GM23338 (cell line): ENCODE results near the gene RPH3AL. TPM values are rescaled to one million over a fixed set of nuclear protein-coding genes. Genes with fewer than 3 reads are reported as not detected.

ENCODE experiments used
- ATAC-seq: fragments of 200-7000 bp; cut with Tn5 transposase; 3 replicates; pipeline ENCODE4 v1.9.1; 2020
- DNase-seq: peaks from one replicate; pipeline ENCODE4 v3.0.0-alpha.2; 2015; ENCODE audit warnings: low spot score
- H2AFZ ChIP-seq: fragments of 200-600 bp; sonication (generic); 2 replicates; pipeline ENCODE4 v1.8.0; 2016; ENCODE audit warnings: antibody characterized with exemption, mild to moderate bottlenecking, moderate library complexity
- H3F3A ChIP-seq: fragments of 200-600 bp; sonication (generic); replicated peaks from 2 replicates; pipeline ENCODE4 v1.8.0; 2017; ENCODE audit warnings: antibody characterized with exemption, mixed run types, low read depth
- H3K27ac ChIP-seq: fragments of 200-600 bp; sonication (generic); 2 replicates; pipeline ENCODE4 v1.6.1; 2016; ENCODE audit warnings: low read depth
- H3K27me3 ChIP-seq: fragments of 200-600 bp; sonication (generic); 2 replicates; pipeline ENCODE4 v1.8.0; 2016; ENCODE audit warnings: mild to moderate bottlenecking, mixed run types, moderate library complexity; ENCODE audit not compliant: insufficient read depth
- H3K36me3 ChIP-seq: fragments of 200-600 bp; sonication (generic); 2 replicates; pipeline ENCODE4 v1.8.0; 2016; ENCODE audit warnings: mild to moderate bottlenecking; ENCODE audit not compliant: insufficient read depth
- H3K4me1 ChIP-seq: fragments of 200-600 bp; sonication (generic); 2 replicates; pipeline ENCODE4 v1.8.0; 2016; ENCODE audit warnings: mild to moderate bottlenecking, moderate library complexity; ENCODE audit not compliant: insufficient read depth
- H3K4me2 ChIP-seq: fragments of 200-600 bp; sonication (generic); 2 replicates; pipeline ENCODE4 v1.7.1; 2017; ENCODE audit warnings: mixed run types
- H3K4me3 ChIP-seq: fragments of 200-600 bp; sonication (generic); 2 replicates; pipeline ENCODE4 v1.6.1; 2016; ENCODE audit warnings: mixed run types
- H3K79me2 ChIP-seq: fragments of 200-600 bp; sonication (generic); replicated peaks from 2 replicates; pipeline ENCODE4 v1.8.0; 2017; ENCODE audit warnings: mild to moderate bottlenecking; ENCODE audit not compliant: insufficient read depth
- H3K9me2 ChIP-seq: fragments of 200-600 bp; sonication (generic); 2 replicates; pipeline ENCODE4 v1.8.0; 2017; ENCODE audit not compliant: insufficient read depth
- H4K20me1 ChIP-seq: fragments of 200-600 bp; sonication (generic); replicated peaks from 2 replicates; pipeline ENCODE4 v1.8.0; 2017; ENCODE audit warnings: mild to moderate bottlenecking; ENCODE audit not compliant: insufficient read depth
- H3K27ac Mint-ChIP-seq: 2 replicates; pipeline ENCODE4 v1.8.0; 2020; ENCODE audit warnings: inconsistent platforms, mild to moderate bottlenecking, moderate library complexity, mixed read lengths
- H3K27me3 Mint-ChIP-seq: 3 replicates; pipeline ENCODE4 v1.8.0; 2022; ENCODE audit warnings: low read depth, mild to moderate bottlenecking, moderate library complexity, mixed read lengths, inconsistent platforms; ENCODE audit not compliant: insufficient read depth, poor library complexity
- H3K36me3 Mint-ChIP-seq: 3 replicates; pipeline ENCODE4 v1.8.0; 2021; ENCODE audit warnings: low read depth, mild to moderate bottlenecking, inconsistent platforms, moderate library complexity, mixed read lengths
- H3K4me1 Mint-ChIP-seq: 3 replicates; pipeline ENCODE4 v1.8.0; 2020; ENCODE audit warnings: mild to moderate bottlenecking, inconsistent platforms, mixed read lengths
- H3K4me3 Mint-ChIP-seq: 3 replicates; pipeline ENCODE4 v1.8.0; 2021; ENCODE audit warnings: moderate library complexity, mild to moderate bottlenecking, inconsistent platforms, mixed read lengths
- H3K9me3 Mint-ChIP-seq: 3 replicates; pipeline ENCODE4 v1.8.0; 2020; ENCODE audit warnings: moderate library complexity, mild to moderate bottlenecking, inconsistent platforms, mixed read lengths
- CREB1 ChIP-seq: fragments of 250-450 bp; sonication (Bioruptor Pico); IDR thresholded peaks from 2 replicates; pipeline ENCODE4 v1.5.0; 2020; ENCODE audit warnings: low read depth, mild to moderate bottlenecking, moderate library complexity
- EZH2phosphoT487 ChIP-seq: fragments of 200-600 bp; sonication (generic); IDR thresholded peaks from one replicate; pipeline ENCODE4 v1.8.1; 2018; ENCODE audit warnings: antibody characterized with exemption; ENCODE audit not compliant: unreplicated experiment
- JUNB ChIP-seq: IDR thresholded peaks from one replicate; pipeline ENCODE4 v1.6.1; 2016; ENCODE audit warnings: antibody characterized with exemption; ENCODE audit not compliant: unreplicated experiment
- NANOG ChIP-seq: IDR thresholded peaks from 2 replicates; pipeline ENCODE4 v1.6.1; 2016; ENCODE audit warnings: antibody characterized with exemption, borderline replicate concordance
- POLR2AphosphoS5 ChIP-seq: IDR thresholded peaks from 2 replicates; pipeline ENCODE4 v1.6.1; 2016; ENCODE audit warnings: antibody characterized with exemption, low read depth
- polyA plus RNA-seq: library from polyadenylated mRNA; unstranded; fragments of >200 nt; fragmentation: Nextera tagmentation; extraction: Ambion mirVana; gene quantifications from 2 replicates; pipeline ENCODE4 v1.2.1, GENCODE V29; 2016
- total RNA-seq: library from RNA; depleted of rRNA; stranded (reverse); fragments of >200 nt; shearing (Covaris generic); gene quantifications from 2 replicates; pipeline ENCODE4 v1.2.3, GENCODE V29; 2014
- TF ChIP-seq, protein P1 (sequence below): IDR thresholded peaks from 2 replicates; pipeline ENCODE4 v1.6.1; 2016; ENCODE audit warnings: antibody characterized with exemption
- TF ChIP-seq, protein P2 (sequence below), 2 experiments: fragments of 200-600 bp in 1 of 2; sonication (generic) in 1 of 2; conservative IDR thresholded peaks; 2 replicates each; pipeline versions ENCODE4 v1.5.1 to v1.6.1; 2016 to 2017; ENCODE audit warnings: antibody characterized with exemption in 2 of 2, low read depth in 2 of 2, mild to moderate bottlenecking in 2 of 2, moderate library complexity in 1 of 2
- TF ChIP-seq, protein P3 (sequence below): IDR thresholded peaks from one replicate; pipeline ENCODE4 v1.6.1; 2018; ENCODE audit warnings: antibody characterized with exemption; ENCODE audit not compliant: unreplicated experiment

Gene RPH3AL
- total and polyA plus RNA-seq, 2 experiments from 2014 or later = 2.7 to 6.3 TPM

DNA sequence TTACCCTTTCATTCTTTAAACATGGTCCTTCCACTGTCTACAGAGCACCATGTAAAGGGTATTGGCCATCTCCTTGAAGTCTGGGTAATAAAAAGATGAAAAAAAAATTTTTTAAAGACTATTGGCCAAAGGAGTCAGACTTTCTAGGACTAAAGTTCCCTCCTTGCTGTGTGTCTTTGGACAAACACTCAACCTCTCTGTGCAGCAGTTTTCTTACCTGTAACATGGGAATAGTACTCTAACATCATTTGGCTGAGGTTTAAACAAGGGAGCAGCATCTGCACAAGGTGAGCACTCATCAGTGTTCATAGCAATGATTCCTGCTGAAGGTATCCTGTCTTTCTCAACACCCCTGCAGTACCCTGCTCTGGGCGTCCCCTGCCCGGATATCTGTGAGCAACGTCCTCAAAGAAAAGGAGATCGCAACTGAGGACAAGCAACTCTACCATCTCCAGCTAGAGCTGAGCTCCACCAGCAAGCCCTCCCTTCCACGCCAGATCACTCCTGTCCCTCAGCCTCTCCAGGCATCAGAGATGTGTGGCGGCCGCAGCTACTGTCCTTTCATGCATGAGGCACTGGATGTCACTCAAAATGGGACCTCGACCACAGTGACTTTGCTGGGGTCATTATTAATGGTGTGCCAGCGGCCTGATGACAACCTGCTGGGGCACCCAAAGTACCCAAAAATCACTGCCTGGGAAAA, 29.5 kb upstream of the RPH3AL start:
- no peak for ATAC-seq
- no peak overlapping the region for H3K27ac ChIP-seq
- peak overlapping the region; percentile 7; the same call in 1 of the 3 replicates for H3K4me3 Mint-ChIP-seq

DNA sequence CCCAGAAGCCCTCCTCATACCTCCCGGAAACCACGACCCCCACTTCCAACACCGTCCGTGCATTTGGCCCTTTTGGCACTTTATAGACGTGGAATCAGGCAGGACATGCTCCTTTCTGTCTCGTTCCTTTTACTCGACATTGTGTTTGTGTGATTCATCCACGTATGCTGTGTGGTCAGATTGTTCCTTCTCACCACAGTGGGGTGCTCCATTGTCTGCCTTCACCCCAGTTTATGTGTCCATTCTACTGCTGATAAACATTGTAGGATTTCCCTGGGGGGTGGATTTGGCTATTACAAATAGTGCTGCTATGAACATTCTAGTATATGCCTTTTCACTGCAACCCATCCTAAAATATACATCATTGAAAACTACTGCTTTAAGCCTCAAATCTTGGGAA, 28.9 kb upstream of the RPH3AL start:
- Histone ChIP-seq H3K4me2 (no peak overlapping the region), H4K20me1 (no peaks in the 10 kb centered on the region), H3K27ac (no peak overlapping the region), H3K4me3 (no peak overlapping the region), H3F3A (peaks cover 5% of the 10 kb centered on the region; the same call in 1 of the 2 replicates), H3K79me2 (no peaks in the 10 kb centered on the region), H3K9me2 (no peaks in the 10 kb centered on the region), H3K4me1 (peaks cover 27% of the 10 kb centered on the region), H2AFZ (no peak overlapping the region), H3K27me3 (peaks cover 31% of the 10 kb centered on the region), H3K36me3 (no peaks in the 10 kb centered on the region)
- Mint-ChIP-seq H3K9me3 (peaks cover 9% of the 10 kb centered on the region), H3K27me3 (peaks cover 31% of the 10 kb centered on the region), H3K36me3 (peaks cover 4% of the 10 kb centered on the region; the same call in 2 of the 3 replicates), H3K4me3 (no peak overlapping the region; the same call in 2 of the 3 replicates), H3K4me1 (peaks cover 45% of the 10 kb centered on the region), H3K27ac (no peak overlapping the region)
- no peak for ATAC-seq
- DNase-seq = no peak
- TF ChIP-seq, protein P1, sequence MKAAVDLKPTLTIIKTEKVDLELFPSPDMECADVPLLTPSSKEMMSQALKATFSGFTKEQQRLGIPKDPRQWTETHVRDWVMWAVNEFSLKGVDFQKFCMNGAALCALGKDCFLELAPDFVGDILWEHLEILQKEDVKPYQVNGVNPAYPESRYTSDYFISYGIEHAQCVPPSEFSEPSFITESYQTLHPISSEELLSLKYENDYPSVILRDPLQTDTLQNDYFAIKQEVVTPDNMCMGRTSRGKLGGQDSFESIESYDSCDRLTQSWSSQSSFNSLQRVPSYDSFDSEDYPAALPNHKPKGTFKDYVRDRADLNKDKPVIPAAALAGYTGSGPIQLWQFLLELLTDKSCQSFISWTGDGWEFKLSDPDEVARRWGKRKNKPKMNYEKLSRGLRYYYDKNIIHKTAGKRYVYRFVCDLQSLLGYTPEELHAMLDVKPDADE = no peak
- TF ChIP-seq NANOG (no peak), EZH2phosphoT487 (no peak), CREB1 (CRISPR knock-in tag) (no peak)
- TF ChIP-seq, protein P2, sequence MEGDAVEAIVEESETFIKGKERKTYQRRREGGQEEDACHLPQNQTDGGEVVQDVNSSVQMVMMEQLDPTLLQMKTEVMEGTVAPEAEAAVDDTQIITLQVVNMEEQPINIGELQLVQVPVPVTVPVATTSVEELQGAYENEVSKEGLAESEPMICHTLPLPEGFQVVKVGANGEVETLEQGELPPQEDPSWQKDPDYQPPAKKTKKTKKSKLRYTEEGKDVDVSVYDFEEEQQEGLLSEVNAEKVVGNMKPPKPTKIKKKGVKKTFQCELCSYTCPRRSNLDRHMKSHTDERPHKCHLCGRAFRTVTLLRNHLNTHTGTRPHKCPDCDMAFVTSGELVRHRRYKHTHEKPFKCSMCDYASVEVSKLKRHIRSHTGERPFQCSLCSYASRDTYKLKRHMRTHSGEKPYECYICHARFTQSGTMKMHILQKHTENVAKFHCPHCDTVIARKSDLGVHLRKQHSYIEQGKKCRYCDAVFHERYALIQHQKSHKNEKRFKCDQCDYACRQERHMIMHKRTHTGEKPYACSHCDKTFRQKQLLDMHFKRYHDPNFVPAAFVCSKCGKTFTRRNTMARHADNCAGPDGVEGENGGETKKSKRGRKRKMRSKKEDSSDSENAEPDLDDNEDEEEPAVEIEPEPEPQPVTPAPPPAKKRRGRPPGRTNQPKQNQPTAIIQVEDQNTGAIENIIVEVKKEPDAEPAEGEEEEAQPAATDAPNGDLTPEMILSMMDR (conservative IDR thresholded peaks at IDR 0.05; ENCODE audit: low read depth in 2 of 2) = no peak

More for the DNA sequence above, 29.5 kb upstream of the RPH3AL start:
- H3K36me3 ChIP-seq = no peaks in the 10 kb centered on the region
- H3K27me3 ChIP-seq = peaks cover 35% of the 10 kb centered on the region
- H3K9me2 ChIP-seq = no peaks in the 10 kb centered on the region
- peaks cover 9% of the 10 kb centered on the region for H3K9me3 Mint-ChIP-seq
- H2AFZ ChIP-seq = no peak overlapping the region
- peak overlapping the region; percentile 67; the same call in 1 of the 2 replicates for H3K4me2 ChIP-seq
- peaks cover 4% of the 10 kb centered on the region; the same call in 2 of the 3 replicates for H3K36me3 Mint-ChIP-seq
- no peaks in the 10 kb centered on the region for H4K20me1 ChIP-seq
- peaks cover 44% of the 10 kb centered on the region for H3K4me1 Mint-ChIP-seq
- TF ChIP-seq JUNB = no peak
- TF ChIP-seq, protein P1 = no peak
- TF ChIP-seq, protein P3, sequence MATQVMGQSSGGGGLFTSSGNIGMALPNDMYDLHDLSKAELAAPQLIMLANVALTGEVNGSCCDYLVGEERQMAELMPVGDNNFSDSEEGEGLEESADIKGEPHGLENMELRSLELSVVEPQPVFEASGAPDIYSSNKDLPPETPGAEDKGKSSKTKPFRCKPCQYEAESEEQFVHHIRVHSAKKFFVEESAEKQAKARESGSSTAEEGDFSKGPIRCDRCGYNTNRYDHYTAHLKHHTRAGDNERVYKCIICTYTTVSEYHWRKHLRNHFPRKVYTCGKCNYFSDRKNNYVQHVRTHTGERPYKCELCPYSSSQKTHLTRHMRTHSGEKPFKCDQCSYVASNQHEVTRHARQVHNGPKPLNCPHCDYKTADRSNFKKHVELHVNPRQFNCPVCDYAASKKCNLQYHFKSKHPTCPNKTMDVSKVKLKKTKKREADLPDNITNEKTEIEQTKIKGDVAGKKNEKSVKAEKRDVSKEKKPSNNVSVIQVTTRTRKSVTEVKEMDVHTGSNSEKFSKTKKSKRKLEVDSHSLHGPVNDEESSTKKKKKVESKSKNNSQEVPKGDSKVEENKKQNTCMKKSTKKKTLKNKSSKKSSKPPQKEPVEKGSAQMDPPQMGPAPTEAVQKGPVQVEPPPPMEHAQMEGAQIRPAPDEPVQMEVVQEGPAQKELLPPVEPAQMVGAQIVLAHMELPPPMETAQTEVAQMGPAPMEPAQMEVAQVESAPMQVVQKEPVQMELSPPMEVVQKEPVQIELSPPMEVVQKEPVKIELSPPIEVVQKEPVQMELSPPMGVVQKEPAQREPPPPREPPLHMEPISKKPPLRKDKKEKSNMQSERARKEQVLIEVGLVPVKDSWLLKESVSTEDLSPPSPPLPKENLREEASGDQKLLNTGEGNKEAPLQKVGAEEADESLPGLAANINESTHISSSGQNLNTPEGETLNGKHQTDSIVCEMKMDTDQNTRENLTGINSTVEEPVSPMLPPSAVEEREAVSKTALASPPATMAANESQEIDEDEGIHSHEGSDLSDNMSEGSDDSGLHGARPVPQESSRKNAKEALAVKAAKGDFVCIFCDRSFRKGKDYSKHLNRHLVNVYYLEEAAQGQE = no peak
- TF ChIP-seq EZH2phosphoT487 = no peak
- no peak for TF ChIP-seq POLR2AphosphoS5
- H3F3A ChIP-seq = peaks cover 9% of the 10 kb centered on the region; the same call in 1 of the 2 replicates
- no peak overlapping the region for H3K4me3 ChIP-seq
- no peaks in the 10 kb centered on the region for H3K79me2 ChIP-seq
- H3K27me3 Mint-ChIP-seq = peaks cover 35% of the 10 kb centered on the region
- no peak overlapping the region for H3K27ac Mint-ChIP-seq
- no peak for DNase-seq
- H3K4me1 ChIP-seq = peaks cover 32% of the 10 kb centered on the region
